Loucy (cell line): Measurements from ENCODE around the gene DDX31.

Source experiments
- H2AFZ ChIP-seq: fragments of 200-600 bp; sonication (generic); 2 replicates; pipeline ENCODE4 v1.6.0; 2016; ENCODE audit warnings: antibody characterized with exemption, mild to moderate bottlenecking, low read length, moderate library complexity
- H3F3A ChIP-seq: fragments of 200-600 bp; 2 replicates; pipeline ENCODE4 v1.6.0; 2016; ENCODE audit warnings: antibody characterized with exemption, low read depth, mild to moderate bottlenecking
- H3K27me3 ChIP-seq: fragments of 200-600 bp; sonication (generic); 2 replicates; pipeline ENCODE4 v1.6.1; 2014; ENCODE audit warnings: low read length, mild to moderate bottlenecking; ENCODE audit not compliant: insufficient read depth, poor library complexity, severe bottlenecking
- H3K36me3 ChIP-seq: fragments of 200-600 bp; sonication (generic); 2 replicates; pipeline ENCODE4 v1.6.1; 2016; ENCODE audit warnings: low read length; ENCODE audit not compliant: insufficient read depth
- H3K4me1 ChIP-seq: fragments of 200-600 bp; sonication (generic); 2 replicates; pipeline ENCODE4 v1.5.1; 2014; ENCODE audit warnings: low read length, mild to moderate bottlenecking; ENCODE audit not compliant: insufficient read depth, poor library complexity, severe bottlenecking
- H3K4me2 ChIP-seq: fragments of 200-600 bp; sonication (generic); 2 replicates; pipeline ENCODE4 v1.6.0; 2014; ENCODE audit warnings: antibody characterized with exemption, low read length, low read depth, mild to moderate bottlenecking; ENCODE audit not compliant: poor library complexity, severe bottlenecking
- H3K4me3 ChIP-seq: fragments of 200-600 bp; sonication (generic); 2 replicates; pipeline ENCODE4 v1.5.1; 2014; ENCODE audit warnings: low read length, mild to moderate bottlenecking, mixed read lengths; ENCODE audit not compliant: poor library complexity, severe bottlenecking
- H3K79me2 ChIP-seq: fragments of 200-600 bp; sonication (generic); 2 replicates; pipeline ENCODE4 v1.6.1; 2014; ENCODE audit warnings: low read length; ENCODE audit not compliant: insufficient read depth
- H3K9ac ChIP-seq: fragments of 200-600 bp; sonication (generic); 2 replicates; pipeline ENCODE4 v1.6.0; 2014; ENCODE audit warnings: mild to moderate bottlenecking, low read depth, low read length, moderate library complexity; ENCODE audit not compliant: poor library complexity, severe bottlenecking
- H3K9me2 ChIP-seq: fragments of 200-600 bp; sonication (generic); replicated peaks from 2 replicates; pipeline ENCODE4 v1.6.1; 2016; ENCODE audit warnings: low read depth, low read length, mixed read lengths
- H3K9me3 ChIP-seq: fragments of 200-600 bp; sonication (generic); 2 replicates; pipeline ENCODE4 v1.6.1; 2014; ENCODE audit warnings: mild to moderate bottlenecking, antibody characterized with exemption, low read length, low read depth; ENCODE audit not compliant: insufficient read depth
- H4K20me1 ChIP-seq: fragments of 200-600 bp; sonication (generic); 2 replicates; pipeline ENCODE4 v1.6.0; 2014; ENCODE audit warnings: antibody characterized with exemption, low read length, mild to moderate bottlenecking; ENCODE audit not compliant: insufficient read depth, poor library complexity, severe bottlenecking
- EZH2phosphoT487 ChIP-seq: fragments of 200-600 bp; IDR thresholded peaks from 2 replicates; pipeline ENCODE4 v1.6.1; 2018; ENCODE audit warnings: antibody characterized with exemption, mild to moderate bottlenecking, moderate library complexity, borderline replicate concordance
- TF ChIP-seq, protein P1 (sequence below): fragments of 200-600 bp; sonication (generic); conservative IDR thresholded peaks from 2 replicates; pipeline ENCODE4 v1.5.1; 2014; ENCODE audit warnings: mild to moderate bottlenecking, antibody characterized with exemption, low read length

DDX31 gene

GRCh38 chr9:132590037-132590317, 79.8 kb downstream of the DDX31 start:
- Histone ChIP-seq H3K9me2 (no peaks in the 10 kb centered on the region), H3F3A (no peaks in the 10 kb centered on the region), H3K4me1 (no peaks in the 10 kb centered on the region), H3K27me3 (no peaks in the 10 kb centered on the region), H3K4me2 (no peak overlapping the region), H4K20me1 (no peaks in the 10 kb centered on the region), H3K36me3 (peaks cover 9% of the 10 kb centered on the region; the same call in 1 of the 2 replicates), H3K4me3 (no peak overlapping the region), H3K79me2 (no peaks in the 10 kb centered on the region), H2AFZ (no peak overlapping the region), H3K9ac (no peak overlapping the region), H3K9me3 (no peaks in the 10 kb centered on the region)
- TF ChIP-seq, protein P1, sequence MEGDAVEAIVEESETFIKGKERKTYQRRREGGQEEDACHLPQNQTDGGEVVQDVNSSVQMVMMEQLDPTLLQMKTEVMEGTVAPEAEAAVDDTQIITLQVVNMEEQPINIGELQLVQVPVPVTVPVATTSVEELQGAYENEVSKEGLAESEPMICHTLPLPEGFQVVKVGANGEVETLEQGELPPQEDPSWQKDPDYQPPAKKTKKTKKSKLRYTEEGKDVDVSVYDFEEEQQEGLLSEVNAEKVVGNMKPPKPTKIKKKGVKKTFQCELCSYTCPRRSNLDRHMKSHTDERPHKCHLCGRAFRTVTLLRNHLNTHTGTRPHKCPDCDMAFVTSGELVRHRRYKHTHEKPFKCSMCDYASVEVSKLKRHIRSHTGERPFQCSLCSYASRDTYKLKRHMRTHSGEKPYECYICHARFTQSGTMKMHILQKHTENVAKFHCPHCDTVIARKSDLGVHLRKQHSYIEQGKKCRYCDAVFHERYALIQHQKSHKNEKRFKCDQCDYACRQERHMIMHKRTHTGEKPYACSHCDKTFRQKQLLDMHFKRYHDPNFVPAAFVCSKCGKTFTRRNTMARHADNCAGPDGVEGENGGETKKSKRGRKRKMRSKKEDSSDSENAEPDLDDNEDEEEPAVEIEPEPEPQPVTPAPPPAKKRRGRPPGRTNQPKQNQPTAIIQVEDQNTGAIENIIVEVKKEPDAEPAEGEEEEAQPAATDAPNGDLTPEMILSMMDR = no peak
- no peak for TF ChIP-seq EZH2phosphoT487

DNA sequence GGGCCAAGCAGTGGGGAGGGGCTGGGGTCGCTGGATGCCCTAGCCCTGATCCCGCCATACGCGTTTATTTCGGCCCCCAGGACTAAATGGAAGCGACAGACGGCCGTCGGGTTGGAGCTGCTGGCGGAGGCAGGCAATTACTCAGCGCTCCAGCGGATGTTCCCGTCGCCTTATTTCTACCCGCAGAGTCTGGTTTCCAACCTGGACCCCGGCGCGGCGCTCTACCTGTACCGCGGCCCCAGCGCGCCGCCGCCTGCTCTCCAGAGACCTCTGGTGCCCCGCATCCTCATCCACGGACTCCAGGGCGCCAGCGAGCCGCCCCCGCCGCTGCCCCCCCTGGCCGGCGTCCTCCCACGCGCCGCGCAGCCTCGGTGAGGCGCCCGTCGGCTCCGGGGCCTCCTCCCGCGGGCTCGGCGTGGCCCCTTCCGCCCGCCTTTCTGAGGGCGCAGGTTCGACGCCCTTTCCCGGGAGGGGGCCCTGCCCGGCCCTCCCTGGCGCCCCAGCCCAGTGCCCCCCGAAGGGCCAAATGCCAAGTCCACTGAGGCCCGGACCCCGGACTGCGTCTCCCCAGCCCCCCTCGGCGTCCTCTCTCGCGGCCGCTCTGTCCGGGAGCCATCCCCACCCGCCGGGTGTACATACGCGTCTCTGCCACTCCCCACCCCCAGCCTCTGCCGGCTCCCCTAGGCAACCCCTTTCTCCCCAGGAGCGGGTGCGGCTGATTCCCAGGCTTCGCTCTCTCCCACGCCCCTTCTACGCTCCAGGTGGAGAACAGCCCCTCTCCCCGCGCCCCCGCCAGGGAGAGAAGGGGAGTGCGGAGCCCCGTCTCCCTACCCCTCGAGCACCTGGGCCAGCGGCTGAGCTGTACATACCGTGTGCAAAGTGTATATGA, 80.4 kb downstream of the DDX31 start:
- Histone ChIP-seq H3K4me1 (no peaks in the 10 kb centered on the region), H3K36me3 (peaks cover 4% of the 10 kb centered on the region; the same call in 1 of the 2 replicates), H3K9me2 (no peaks in the 10 kb centered on the region), H2AFZ (no peak overlapping the region), H3K9ac (no peak overlapping the region), H3K79me2 (no peaks in the 10 kb centered on the region), H3K4me3 (no peak overlapping the region), H3K27me3 (no peaks in the 10 kb centered on the region), H3F3A (no peaks in the 10 kb centered on the region), H3K4me2 (no peak overlapping the region), H3K9me3 (no peaks in the 10 kb centered on the region), H4K20me1 (no peaks in the 10 kb centered on the region)
- TF ChIP-seq, protein P1 = no peak
- TF ChIP-seq EZH2phosphoT487 = no peak

DNA sequence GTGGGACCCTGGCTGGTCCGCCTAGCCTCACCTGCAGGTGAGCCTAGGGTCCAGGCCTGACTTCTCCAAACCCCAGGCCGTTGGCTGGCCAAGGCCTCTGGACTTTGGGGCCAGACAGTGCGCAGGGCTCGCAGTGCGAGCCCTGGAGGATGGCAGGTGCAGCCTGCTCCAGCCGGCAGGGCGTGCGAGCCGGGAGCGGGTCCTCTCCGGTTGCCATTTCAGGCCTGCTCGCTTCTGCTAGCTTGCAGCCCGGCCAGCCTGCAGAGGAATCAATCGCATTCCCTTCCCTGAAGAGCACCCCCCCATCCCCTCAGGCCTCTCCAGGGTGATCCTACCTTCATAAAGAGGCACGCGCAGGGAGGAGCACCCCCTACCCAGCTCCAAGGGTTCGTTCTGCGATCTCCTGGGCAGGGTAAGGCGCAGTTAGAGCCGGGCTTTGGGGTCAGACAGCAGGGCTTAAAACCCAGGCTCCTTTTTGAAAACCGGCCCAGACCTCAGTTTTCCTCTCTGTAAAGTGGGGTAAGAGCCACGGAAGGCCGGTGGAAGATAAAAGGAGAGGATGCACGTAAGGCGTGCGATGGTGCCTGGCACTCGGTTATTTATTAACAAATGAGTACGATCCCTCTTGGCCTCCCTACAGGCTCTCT, 81.2 kb downstream of the DDX31 start:
- H3K4me2 ChIP-seq = no peak overlapping the region
- H2AFZ ChIP-seq = no peak overlapping the region
- no peaks in the 10 kb centered on the region for H3K9me3 ChIP-seq
- no peaks in the 10 kb centered on the region for H3K4me1 ChIP-seq
- no peaks in the 10 kb centered on the region; the same call in 1 of the 2 replicates for H3K36me3 ChIP-seq
- H3K9ac ChIP-seq = no peak overlapping the region
- TF ChIP-seq EZH2phosphoT487 = no peak
- TF ChIP-seq, protein P1 = no peak
- no peaks in the 10 kb centered on the region for H3K79me2 ChIP-seq
- no peaks in the 10 kb centered on the region for H4K20me1 ChIP-seq
- no peaks in the 10 kb centered on the region for H3F3A ChIP-seq
- H3K27me3 ChIP-seq = no peaks in the 10 kb centered on the region
- no peaks in the 10 kb centered on the region for H3K9me2 ChIP-seq
- no peak overlapping the region for H3K4me3 ChIP-seq
